RPMI8226 (cell line): Measurements from ENCODE around the gene ATG13.
A peak's percentile ranks its signal among the peaks of the same experiment; 100 is the strongest.
"Not testable (repeated sequence)": the region's sequence is repeated elsewhere in the genome, so short reads cannot be mapped to it uniquely, and the experiment has no call there.

Experiments used
- DNase-seq: peaks from one replicate; pipeline ENCODE4 v3.0.0-alpha.2; 2015

ATG13 gene

GRCh38 chr11:46649180-46649738 lies 31.9 kb downstream of the ATG13 start:
- no peak for DNase-seq

DNA sequence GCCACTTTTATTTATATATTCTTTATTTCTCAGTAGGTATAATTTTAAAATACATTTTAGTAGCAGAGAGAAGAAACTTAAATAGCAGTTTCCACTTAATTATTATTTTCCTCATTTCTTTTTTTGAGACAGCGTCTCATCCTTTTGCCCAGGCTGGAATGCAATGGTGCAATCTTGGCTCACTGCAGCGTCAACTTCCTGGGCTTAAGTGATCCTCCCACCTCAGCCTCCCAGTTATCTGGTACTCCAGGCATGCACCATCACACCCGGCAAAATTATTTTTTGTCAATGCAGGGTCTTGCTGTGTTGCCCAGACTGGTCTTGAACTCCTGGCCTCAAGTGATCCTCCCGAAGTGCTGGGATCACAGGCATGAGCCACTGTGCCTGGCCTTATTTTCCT lies 38.3 kb downstream of the ATG13 start:
- no peak for DNase-seq

- no peak for DNase-seq
Observed at GRCh38 chr11:46657186-46657585, 39.8 kb downstream of the ATG13 start.

GRCh38 chr11:46658259-46658658 lies 40.9 kb downstream of the ATG13 start:
- no peak for DNase-seq

- no peak for DNase-seq
Observed at GRCh38 chr11:46659908-46660307, 42.6 kb downstream of the ATG13 start.

DNA sequence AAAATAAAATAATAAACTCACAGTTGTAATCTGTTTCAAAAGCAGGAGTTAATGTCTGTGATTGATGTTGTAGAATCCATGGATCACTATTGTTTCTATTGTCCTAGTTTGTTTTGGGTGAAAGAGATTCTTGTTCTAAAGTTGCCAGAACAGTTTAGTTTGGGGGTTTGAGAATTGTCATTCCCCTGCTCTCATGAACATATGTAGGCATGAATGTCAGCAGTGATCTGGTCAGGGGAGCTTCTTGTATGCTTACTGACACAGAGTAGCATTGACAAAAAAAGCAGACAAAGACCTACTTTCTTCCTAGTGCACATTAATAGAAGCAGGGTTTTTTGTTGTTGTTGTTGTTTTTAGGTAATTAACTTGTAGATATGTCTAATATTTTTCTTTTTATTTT lies 44.5 kb downstream of the ATG13 start:
- DNase-seq: no peak

GRCh38 chr11:46662366-46662765 lies 45.0 kb downstream of the ATG13 start:
- no peak for DNase-seq

- DNase-seq: no peak
Observed at GRCh38 chr11:46663277-46663940, 46.1 kb downstream of the ATG13 start.

DNA sequence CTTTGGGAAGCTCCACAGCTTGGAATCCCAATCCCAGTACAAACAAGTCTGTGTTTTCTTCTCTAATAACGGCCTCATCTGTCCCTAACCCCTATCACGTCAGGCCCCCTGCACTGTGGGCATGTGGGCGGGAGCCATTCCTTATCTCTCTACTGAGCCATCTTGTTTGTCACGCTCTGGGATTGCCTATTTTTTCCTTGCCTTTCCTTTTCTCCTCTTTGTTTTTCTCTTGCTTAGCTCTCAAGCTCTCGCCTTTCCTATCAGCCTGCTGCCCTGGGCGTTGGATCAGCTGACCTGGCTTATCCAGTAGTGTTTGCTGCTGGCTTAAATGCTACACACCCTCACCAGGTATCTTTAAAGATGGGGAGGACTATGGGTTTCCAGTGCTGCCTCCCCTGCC lies 47.3 kb downstream of the ATG13 start:
- DNase-seq: no peak

GRCh38 chr11:46665356-46665755 lies 48.0 kb downstream of the ATG13 start:
- no peak for DNase-seq

GRCh38 chr11:46666516-46666915 lies 49.2 kb downstream of the ATG13 start:
- no peak for DNase-seq

DNA sequence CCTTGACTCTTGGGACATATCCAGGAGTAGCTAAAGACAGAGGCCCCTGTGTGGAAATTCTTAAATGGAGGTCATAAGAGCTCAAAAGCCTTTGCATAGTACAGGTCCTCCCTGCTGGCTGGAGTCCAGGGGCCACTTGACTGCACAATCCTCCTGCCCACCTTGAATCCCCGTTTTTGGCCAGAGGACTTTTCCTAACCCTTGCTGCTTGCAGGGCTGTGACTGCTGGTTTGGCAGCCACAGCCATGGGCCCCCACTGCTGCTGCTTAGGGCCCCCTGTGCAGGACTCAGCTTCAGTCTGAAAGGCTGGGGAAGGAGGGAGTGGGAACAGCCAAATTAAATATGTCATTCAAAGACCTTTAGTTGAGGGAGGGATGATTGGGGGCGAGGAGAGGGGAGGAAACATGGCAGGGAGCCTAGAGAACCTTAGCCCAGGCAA lies 49.7 kb downstream of the ATG13 start:
- DNase-seq: no peak

DNA sequence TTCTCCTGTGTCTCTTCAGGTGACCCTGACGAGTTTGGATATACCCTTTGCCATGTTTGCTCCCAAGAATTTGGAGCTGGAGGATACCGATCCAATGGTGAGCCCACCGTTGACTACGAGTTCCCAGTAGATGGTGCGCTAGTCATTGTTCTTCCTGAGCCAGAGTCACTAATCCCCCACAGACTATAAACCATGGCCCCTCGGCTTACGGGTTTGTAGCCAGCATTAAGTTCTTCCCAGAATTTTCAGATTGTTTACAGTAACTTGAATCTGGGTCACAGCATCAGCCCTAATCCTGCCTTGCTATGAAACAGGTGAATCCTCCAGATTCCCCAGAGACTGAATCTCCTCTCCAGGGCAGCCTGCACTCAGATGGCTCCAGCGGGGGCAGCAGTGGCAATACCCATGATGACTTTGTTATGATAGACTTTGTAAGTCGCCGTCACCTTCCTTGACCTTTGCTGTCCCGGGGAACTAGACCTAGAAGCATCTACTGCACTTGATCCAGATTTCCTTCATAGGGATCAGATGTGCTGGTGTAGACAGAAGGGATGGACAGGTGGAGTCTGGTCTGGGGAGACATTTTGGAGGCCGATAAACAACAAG lies 51.2 kb downstream of the ATG13 start:
- no peak for DNase-seq

DNA sequence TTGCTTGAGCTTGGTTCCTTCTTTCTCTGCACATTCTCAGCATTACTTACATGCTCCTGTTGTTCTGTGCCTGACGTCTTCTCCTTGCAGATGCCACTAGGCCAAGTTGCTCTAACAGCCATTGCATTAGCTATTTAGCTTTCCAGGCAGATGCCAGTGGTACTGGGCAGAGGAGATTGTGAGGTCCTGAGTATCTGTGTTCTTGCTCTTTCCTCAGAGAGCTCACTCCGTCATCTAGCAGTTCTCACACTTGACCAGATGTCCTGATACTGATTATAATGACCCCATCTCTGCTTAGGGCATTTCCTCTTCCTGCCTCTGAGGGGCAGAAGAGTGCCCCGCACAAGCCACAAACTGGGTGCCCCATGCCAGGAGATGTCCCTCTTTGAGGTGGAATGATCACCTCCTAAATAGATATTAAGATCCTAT lies 52.4 kb downstream of the ATG13 start:
- DNase-seq: peak; percentile 22

GRCh38 chr11:46670521-46670920 lies 53.2 kb downstream of the ATG13 start:
- not testable (repeated sequence) for DNase-seq

GRCh38 chr11:46671958-46672315 lies 54.6 kb downstream of the ATG13 start:
- no peak for DNase-seq

GRCh38 chr11:46672381-46672839 lies 55.1 kb downstream of the ATG13 start:
- DNase-seq: no peak

- DNase-seq: no peak
Observed at GRCh38 chr11:46673713-46674462, 56.5 kb downstream of the ATG13 start.

DNA sequence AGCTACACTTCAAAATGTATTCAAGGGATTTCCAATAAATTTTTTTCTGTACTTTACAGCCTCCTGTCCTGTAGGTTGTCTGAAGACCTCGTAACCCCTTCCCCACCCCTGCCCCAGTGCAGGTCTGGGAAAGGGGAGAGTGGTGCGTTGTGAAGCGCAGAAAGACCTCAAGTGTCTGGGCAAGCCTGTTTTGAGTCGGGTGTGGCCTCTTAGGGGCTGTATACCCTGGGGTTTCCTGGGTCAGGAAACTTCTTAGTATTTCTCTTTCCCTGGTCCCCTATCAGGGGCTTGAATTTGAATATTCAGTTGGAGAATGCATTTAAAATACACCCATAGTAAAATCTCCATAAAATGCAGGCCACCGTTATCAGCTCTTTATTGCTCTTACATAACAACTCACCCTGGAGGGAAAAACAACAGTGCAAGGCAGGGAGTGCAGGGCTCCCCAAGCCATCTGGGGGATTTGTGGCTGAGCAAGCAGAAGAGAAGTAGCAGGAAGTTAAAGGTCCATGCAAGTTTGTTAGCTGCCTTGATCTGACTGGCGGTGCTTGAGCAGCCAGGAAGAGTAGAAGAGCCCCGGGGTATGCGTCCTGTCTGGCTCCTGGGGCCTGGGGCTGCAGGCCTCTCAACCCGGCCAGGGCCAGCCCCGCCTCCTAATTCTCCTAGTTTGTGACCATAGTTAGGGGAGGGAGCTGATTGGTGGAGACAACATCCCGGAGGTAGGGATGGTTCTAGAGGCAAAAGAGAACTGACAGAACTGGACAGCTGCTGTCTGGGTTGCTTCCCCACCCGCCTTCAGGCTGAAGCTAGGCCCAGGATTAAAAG lies 57.3 kb downstream of the ATG13 start:
- DNase-seq: peak; percentile 55

DNA sequence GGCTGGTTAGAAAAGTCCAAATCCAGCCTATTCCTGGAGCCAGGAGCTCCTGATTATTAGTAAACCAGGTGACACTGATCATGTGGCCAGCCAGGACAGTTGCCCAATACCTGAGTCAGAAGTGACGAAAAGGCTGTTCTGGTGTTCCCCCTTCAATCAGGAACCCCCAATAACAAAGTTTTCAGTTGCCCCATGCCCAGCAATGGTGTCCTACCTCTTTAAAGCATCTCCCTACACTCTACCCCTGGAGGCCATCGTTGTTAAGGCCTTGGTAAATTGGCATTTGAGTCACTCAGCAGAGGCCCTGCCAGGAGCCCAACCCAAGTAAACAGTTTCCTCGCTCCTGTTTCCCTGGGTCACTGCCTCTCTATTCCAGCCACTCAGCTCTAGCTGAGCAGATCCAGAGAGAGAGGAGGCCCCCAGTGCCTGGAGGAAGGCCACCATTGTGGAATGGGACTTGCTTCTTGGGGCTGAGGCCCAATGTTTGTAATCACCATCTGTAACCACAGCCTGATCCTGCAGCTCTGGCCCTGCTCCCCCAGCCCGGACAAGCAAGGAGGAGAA lies 58.0 kb downstream of the ATG13 start:
- DNase-seq: no peak

GRCh38 chr11:46675949-46676348 lies 58.6 kb downstream of the ATG13 start:
- no peak for DNase-seq

GRCh38 chr11:46676436-46677158 lies 59.2 kb downstream of the ATG13 start:
- DNase-seq: no peak
